Measurements from ENCODE around the gene VRK1. TPM values are rescaled to one million over a fixed set of nuclear protein-coding genes. Genes with fewer than 3 reads are reported as not detected.

VRK1 gene
- total and polyA plus RNA-seq, 2 of the 4 experiments (the other 2 are of a cell fraction): 14.2 to 19.9 TPM

GRCh38 chr14:96747608-96748007, 49.6 kb upstream of the VRK1 start:
- in situ Hi-C loops (cut with MboI; ENCODE audit: low sequenced_read_pairs): loop anchor here (10.0 kb wide), 1 partner anchor 163 kb away; no protein-coding TSS in a partner anchor
- no peak overlapping the region for H2BK20ac ChIP-seq (ENCODE audit: low read depth, low read length)
- H3K79me1 ChIP-seq (ENCODE audit: low read depth in 1 of 2, low read length in 2 of 2): no peaks in the 10 kb centered on the region
- no TSS peak for BruUV-seq (replicated peaks)
- no peak overlapping the region for H3K56ac ChIP-seq (ENCODE audit: extremely low read depth, insufficient read depth, low read length)
- DNase-seq: no peak
- H3K27ac ChIP-seq (ENCODE audit: insufficient read depth, low read length): no peak overlapping the region
- no peak for TF ChIP-seq RAD21 (IDR thresholded peaks at IDR 0.05; ENCODE audit: low read length)
- H3K4me3 ChIP-seq (ENCODE audit: insufficient read depth, low read depth, low read length): no peak overlapping the region
- H3K9me1 ChIP-seq (ENCODE audit: insufficient read depth, low read length): 0 out of 2 replicates have a peak, but pooled peaks cover 3% of the 10 kb centered on the region
- peaks cover 14% of the 10 kb centered on the region for H3K27me3 ChIP-seq (ENCODE audit: control insufficient read depth, insufficient read depth, low read length)
- no peak overlapping the region for H2AFZ ChIP-seq (replicated peaks; ENCODE audit: low read length, poor library complexity)
- H3K9me3 ChIP-seq (ENCODE audit: control insufficient read depth, insufficient read depth, low read length): no peaks in the 10 kb centered on the region
- ATAC-seq (ENCODE audit: low read depth): no peak
- no peak overlapping the region for H2BK15ac ChIP-seq (ENCODE audit: low read depth, low read length)
- WGBS, 2 experiments (ENCODE audit: extremely low coverage in 2 of 2, insufficient read length in 1 of 2): 46% methylated on average over 7 of the region's 10 CpGs; no CpG with 5 or more reads in 1 of the 2 experiments
- no peak overlapping the region for H2BK120ac ChIP-seq (ENCODE audit: low read depth, low read length)
- H4K5ac ChIP-seq (ENCODE audit: low read depth, low read length): no peak overlapping the region
- dilution Hi-C loops (cut with HindIII; ENCODE audit: low sequenced_read_pairs, unreplicated experiment): no loop called here
- no peak overlapping the region for H2AK9ac ChIP-seq (replicated peaks; ENCODE audit: low read depth, low read length, poor library complexity)
- H3K4me1 ChIP-seq (ENCODE audit: control insufficient read depth, insufficient read depth, low read length): no peaks in the 10 kb centered on the region
- no peaks in the 10 kb centered on the region for H3K36me3 ChIP-seq (ENCODE audit: control insufficient read depth, insufficient read depth, low read length)
- intact Hi-C loops (cut with micrococcal nuclease): no loop called here
- no peak overlapping the region for H3K9ac ChIP-seq (ENCODE audit: low read depth, low read length)
- no peak overlapping the region for H2BK5ac ChIP-seq (ENCODE audit: low read depth, low read length, poor library complexity, severe bottlenecking)
- H3K14ac ChIP-seq (replicated peaks; ENCODE audit: low read depth, low read length): no peak overlapping the region
- CTCF ChIA-PET: interaction anchor here (0.5 kb wide), 1 partner anchor 172 kb away, joined by 4 read pairs; no protein-coding TSS in a partner anchor
- H4K8ac ChIP-seq (ENCODE audit: low read depth in 2 of 2, low read length in 2 of 2): no peak overlapping the region
- no peak overlapping the region for H3K4ac ChIP-seq (ENCODE audit: low read depth, low read length)
- no peak overlapping the region for H3K4me2 ChIP-seq (ENCODE audit: low read depth, low read length)
- POLR2A ChIA-PET (ENCODE audit: unreplicated experiment): no interaction called here
- no peaks in the 10 kb centered on the region for H4K20me1 ChIP-seq (ENCODE audit: insufficient read depth, low read length)
- no peak overlapping the region for H4K91ac ChIP-seq (ENCODE audit: insufficient read depth, low read depth, low read length)
- no peak overlapping the region for H2AK5ac ChIP-seq (ENCODE audit: low read depth, low read length)
- no peak overlapping the region for H3K23ac ChIP-seq (ENCODE audit: low read depth, low read length)
- H3K18ac ChIP-seq (ENCODE audit: low read depth, low read length): no peak overlapping the region
